Prostate gland (tissue), 2 donors: ENCODE measurements around the gene SRMS.

ENCODE experiments used
- CTCF ChIP-seq, 4 experiments: fragments of 200-600 bp in 2 of 4; fragments of 450-650 bp in 2 of 4; sonication (generic) in 2 of 4; IDR thresholded peaks; 1 replicate in 3 of 4; 2 replicates in 1 of 4; pipeline ENCODE4 v1.5.1; 2016 to 2019; ENCODE audit warnings: antibody characterized with exemption in 4 of 4, mild to moderate bottlenecking in 2 of 4, moderate library complexity in 2 of 4
- POLR2A ChIP-seq: fragments of 450-650 bp; IDR thresholded peaks from one replicate; pipeline ENCODE4 v1.6.1; 2016; ENCODE audit warnings: antibody characterized with exemption, mild to moderate bottlenecking
- POLR2AphosphoS5 ChIP-seq: sonication (generic); formaldehyde crosslinking; IDR thresholded peaks from one replicate; pipeline ENCODE4 v1.6.1; 2017; ENCODE audit warnings: antibody characterized with exemption

GRCh38 chr20:63592661-63593060 lies 45.1 kb upstream of the SRMS start:
- TF ChIP-seq POLR2AphosphoS5 (no peak), POLR2A (no peak), CTCF (IDR thresholded peaks at IDR 0.05) (no peak)
